Esophagus muscularis mucosa (tissue), 4 donors: ENCODE measurements around the gene PTPRT. TPM values are rescaled to one million over a fixed set of nuclear protein-coding genes. Genes with fewer than 3 reads are reported as not detected.

Experiments
- DNase-seq: peaks from one replicate; pipeline ENCODE4 v3.0.0-alpha.2; 2017; ENCODE audit errors: extremely low spot score
- H3K27ac ChIP-seq, 4 donors: fragments of 200-600 bp; sonication (generic); replicated peaks in 1 of 4; 1 replicate in 3 of 4; 2 replicates in 1 of 4; pipeline ENCODE4 v1.5.1; 2016 to 2019; ENCODE audit warnings: mild to moderate bottlenecking in 1 of 4
- H3K27me3 ChIP-seq, 4 donors: fragments of 200-600 bp; sonication (generic); one replicate each; pipeline versions ENCODE4 v1.5.1 to v1.6.0; 2016 to 2019
- H3K36me3 ChIP-seq, 4 donors: fragments of 200-600 bp; sonication (generic); one replicate each; pipeline ENCODE4 v1.5.1; 2016 to 2019
- H3K4me1 ChIP-seq, 4 donors: fragments of 200-600 bp; sonication (generic); one replicate each; pipeline ENCODE4 v1.5.1; 2016 to 2019
- H3K4me3 ChIP-seq, 4 donors: fragments of 200-600 bp; sonication (generic); 1 replicate in 2 of 4; 2 replicates in 2 of 4; pipeline ENCODE4 v1.5.1; 2016 to 2019; ENCODE audit warnings: mild to moderate bottlenecking in 4 of 4, moderate library complexity in 1 of 4
- H3K9me3 ChIP-seq, 4 donors: fragments of 200-600 bp; sonication (generic); 1 replicate in 3 of 4; 2 replicates in 1 of 4; pipeline ENCODE4 v1.5.1; 2016 to 2019
- CTCF ChIP-seq, 3 experiments: fragments of 200-600 bp in 2 of 3; fragments of 450-650 bp in 1 of 3; sonication (generic) in 2 of 3; IDR thresholded peaks; one replicate each; pipeline ENCODE4 v1.5.1; 2017 to 2019; ENCODE audit warnings: antibody characterized with exemption in 3 of 3, mild to moderate bottlenecking in 2 of 3, moderate library complexity in 1 of 3
- EP300 ChIP-seq: sonication (generic); formaldehyde crosslinking; IDR thresholded peaks from one replicate; pipeline ENCODE4 v1.6.1; 2017; ENCODE audit warnings: antibody characterized with exemption
- POLR2A ChIP-seq: fragments of 450-650 bp; IDR thresholded peaks from one replicate; pipeline ENCODE4 v1.6.1; 2017; ENCODE audit warnings: antibody characterized with exemption, moderate library complexity, mild to moderate bottlenecking, low read depth
- POLR2AphosphoS5 ChIP-seq, 2 donors: sonication (generic); formaldehyde crosslinking; IDR thresholded peaks; one replicate each; pipeline ENCODE4 v1.6.1; 2017; ENCODE audit warnings: antibody characterized with exemption in 2 of 2
- WGBS: methylation state at CpG from one replicate; pipeline ENCODE4 v1.1.5; 2018; 5-methylcytosine and 5-hydroxymethylcytosine counted together
- intact Hi-C: fragments of 100-400 bp; cut with DNase I; formaldehyde crosslinking; loops from one replicate; pipeline ENCODE4 v1.15.1; 2023
- total RNA-seq, 4 donors: library from RNA; depleted of rRNA; stranded (reverse); fragments of >200 nt; gene quantifications; one replicate each; pipeline versions ENCODE4 v1.1.0 to v1.2.1, GENCODE V29; 2016

PTPRT gene
- total RNA-seq, 4 donors from 2014 or later = 0.06 to 0.39 TPM; not detected in 2

DNA sequence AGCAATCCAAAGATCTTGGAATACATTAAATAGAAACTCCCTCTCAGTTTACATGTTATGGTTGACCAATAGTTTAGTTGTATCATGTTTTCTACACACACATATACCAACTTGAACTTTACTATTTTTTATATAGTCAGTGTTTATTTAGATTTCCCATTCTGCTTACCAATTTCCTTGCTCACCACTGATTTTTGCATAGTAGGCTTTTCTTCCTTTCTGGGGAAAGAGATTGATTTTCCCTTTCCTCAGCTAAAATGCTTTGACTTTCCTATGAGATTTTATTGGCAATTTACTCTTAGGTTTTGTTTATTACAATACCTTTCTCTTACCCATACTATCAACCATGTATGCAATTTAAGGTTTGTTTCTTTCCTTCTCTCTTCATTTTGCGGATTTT is 665.6 kb downstream of the PTPRT start:
- H3K27me3 ChIP-seq = peaks cover 0 to 2% (median 0%) of the 10 kb centered on the region in 4 donors
- intact Hi-C loops = no loop called here
- H3K36me3 ChIP-seq = no peaks in the 10 kb centered on the region
- no peak overlapping the region for H3K4me3 ChIP-seq
- WGBS = 68% methylated on average over 1 of the region's 1 CpG
- no peaks in the 10 kb centered on the region for H3K9me3 ChIP-seq
- TF ChIP-seq POLR2A = no peak
- no peak for TF ChIP-seq POLR2AphosphoS5 (IDR thresholded peaks at IDR 0.05)
- H3K27ac ChIP-seq = no peak overlapping the region
- H3K4me1 ChIP-seq = no peaks in the 10 kb centered on the region
- DNase-seq = no peak

- intact Hi-C loops = no loop called here
- Histone ChIP-seq H3K36me3 (no peaks in the 10 kb centered on the region), H3K27ac (no peak overlapping the region), H3K9me3 (no peaks in the 10 kb centered on the region), H3K4me3 (no peak overlapping the region), H3K4me1 (no peaks in the 10 kb centered on the region), H3K27me3 (no peaks in the 10 kb centered on the region)
- WGBS = 57% methylated on average over 3 of the region's 3 CpGs
- DNase-seq = no peak
- no peak for TF ChIP-seq EP300
- TF ChIP-seq POLR2A = no peak
- no peak for TF ChIP-seq POLR2AphosphoS5 (IDR thresholded peaks at IDR 0.05)
Observed at GRCh38 chr20:42516692-42517091, 673.0 kb downstream of the PTPRT start.

DNA sequence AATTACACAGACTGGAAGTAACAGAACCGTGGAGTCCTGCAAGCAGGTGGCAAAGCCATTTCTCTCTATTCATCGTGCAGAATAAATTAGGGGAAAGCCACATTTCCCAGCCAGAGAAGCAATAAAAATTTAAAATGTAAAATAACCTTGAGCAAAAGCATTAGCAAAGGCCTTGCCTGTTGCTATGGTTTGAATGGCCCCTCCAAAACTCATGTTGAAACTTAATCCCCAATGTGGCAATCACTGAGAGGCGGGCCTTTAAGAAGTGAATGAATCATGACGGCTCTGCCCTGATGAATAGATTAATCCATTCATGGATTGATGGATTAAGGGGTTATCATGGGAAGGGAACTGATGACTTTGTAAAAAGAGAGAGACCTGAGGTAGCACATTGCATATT is 679.0 kb downstream of the PTPRT start:
- Histone ChIP-seq H3K4me3 (no peak overlapping the region), H3K27ac (no peak overlapping the region), H3K36me3 (no peaks in the 10 kb centered on the region), H3K27me3 (no peaks in the 10 kb centered on the region), H3K4me1 (no peaks in the 10 kb centered on the region), H3K9me3 (no peaks in the 10 kb centered on the region)
- WGBS = 80% methylated on average over 4 of the region's 4 CpGs
- intact Hi-C loops = no loop called here
- no peak for DNase-seq
- no peak for TF ChIP-seq EP300
- no peak for TF ChIP-seq POLR2A
- no peak for TF ChIP-seq POLR2AphosphoS5 (IDR thresholded peaks at IDR 0.05)
- TF ChIP-seq CTCF (IDR thresholded peaks at IDR 0.05) = no peak

- no peaks in the 10 kb centered on the region for H3K27me3 ChIP-seq
- no peaks in the 10 kb centered on the region for H3K36me3 ChIP-seq
- TF ChIP-seq POLR2A (no peak), POLR2AphosphoS5 (IDR thresholded peaks at IDR 0.05) (no peak)
- H3K27ac ChIP-seq = no peak overlapping the region
- H3K4me1 ChIP-seq = no peaks in the 10 kb centered on the region
- intact Hi-C loops = no loop called here
- peaks cover 0 to 6% (median 0%) of the 10 kb centered on the region in 4 donors for H3K9me3 ChIP-seq
- DNase-seq = no peak
- WGBS = 77% methylated on average over 3 of the region's 3 CpGs
- H3K4me3 ChIP-seq = no peak overlapping the region
Observed at GRCh38 chr20:42507874-42508273, 681.8 kb downstream of the PTPRT start.

GRCh38 chr20:42506397-42506796 is 683.3 kb downstream of the PTPRT start:
- no peak for TF ChIP-seq EP300
- TF ChIP-seq POLR2AphosphoS5 (IDR thresholded peaks at IDR 0.05) = no peak
- TF ChIP-seq CTCF (IDR thresholded peaks at IDR 0.05) = no peak
- no peak for TF ChIP-seq POLR2A
- H3K4me3 ChIP-seq = no peak overlapping the region
- no peak overlapping the region for H3K27ac ChIP-seq
- H3K27me3 ChIP-seq = no peaks in the 10 kb centered on the region
- no peak for DNase-seq
- H3K9me3 ChIP-seq = peaks cover 0 to 6% (median 0%) of the 10 kb centered on the region in 4 donors
- H3K36me3 ChIP-seq = no peaks in the 10 kb centered on the region
- H3K4me1 ChIP-seq = no peaks in the 10 kb centered on the region
- 77% methylated on average over 2 of the region's 2 CpGs for WGBS
- intact Hi-C loops = no loop called here

DNA sequence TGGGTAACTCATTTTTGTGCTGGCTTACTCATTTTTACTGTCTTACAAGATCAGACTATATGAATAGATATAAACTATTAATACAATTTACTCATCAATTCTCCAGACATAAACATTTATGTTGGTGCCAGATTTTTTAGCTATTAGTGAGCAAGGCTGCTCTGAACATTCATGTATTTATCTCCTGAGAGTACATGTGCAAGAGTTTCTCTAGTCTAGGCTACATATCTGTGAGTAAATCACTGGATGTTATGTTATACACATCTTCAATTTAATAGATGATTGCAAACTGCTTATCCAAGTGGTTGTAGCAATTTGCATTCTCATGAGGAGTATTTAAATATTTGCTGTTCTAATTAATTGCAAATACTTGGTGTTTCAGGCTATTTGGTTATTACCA is 687.1 kb downstream of the PTPRT start:
- TF ChIP-seq CTCF (IDR thresholded peaks at IDR 0.05) = no peak
- no peak for TF ChIP-seq EP300
- TF ChIP-seq POLR2AphosphoS5 (IDR thresholded peaks at IDR 0.05) = no peak
- TF ChIP-seq POLR2A = no peak
- DNase-seq = no peak
- intact Hi-C loops = no loop called here
- H3K36me3 ChIP-seq = no peaks in the 10 kb centered on the region
- H3K4me1 ChIP-seq = no peaks in the 10 kb centered on the region
- no peak overlapping the region for H3K27ac ChIP-seq
- peaks cover 0 to 6% (median 0%) of the 10 kb centered on the region in 4 donors for H3K9me3 ChIP-seq
- no peak overlapping the region for H3K4me3 ChIP-seq
- no peaks in the 10 kb centered on the region for H3K27me3 ChIP-seq
